Testis (tissue), 3 donors: ENCODE measurements around the gene MAGI2. TPM values are rescaled to one million over a fixed set of nuclear protein-coding genes. Genes with fewer than 3 reads are reported as not detected.
A peak's percentile ranks its signal among the peaks of the same experiment; 100 is the strongest.

Source experiments
- DNase-seq: peaks from one replicate; pipeline ENCODE4 v3.0.0-alpha.2; 2019
- H3K27ac ChIP-seq, 2 donors: fragments of 200-600 bp; sonication (generic); one replicate each; pipeline ENCODE4 v1.5.1; 2019
- H3K27me3 ChIP-seq: fragments of 200-600 bp; sonication (generic); one replicate; pipeline ENCODE4 v1.5.1; 2019
- H3K36me3 ChIP-seq: fragments of 200-600 bp; sonication (generic); one replicate; pipeline ENCODE4 v1.5.1; 2017; ENCODE audit warnings: low read depth; ENCODE audit errors: missing control alignments
- H3K4me1 ChIP-seq: fragments of 200-600 bp; sonication (generic); one replicate; pipeline ENCODE4 v1.5.1; 2019
- H3K4me3 ChIP-seq, 2 donors: fragments of 200-600 bp; sonication (generic); one replicate each; pipeline ENCODE4 v1.5.1; 2017 to 2019
- H3K9me3 ChIP-seq: fragments of 200-600 bp; sonication (generic); one replicate; pipeline ENCODE4 v1.5.1; 2017
- POLR2A ChIP-seq: fragments of 450-650 bp; IDR thresholded peaks from one replicate; pipeline ENCODE4 v1.6.1; 2017; ENCODE audit warnings: antibody characterized with exemption, mild to moderate bottlenecking, moderate library complexity
- WGBS, 2 donors: methylation state at CpG; one replicate each; pipeline ENCODE4 v1.1.5; 2018; 5-methylcytosine and 5-hydroxymethylcytosine counted together
- intact Hi-C: fragments of 100-400 bp; cut with DNase I; formaldehyde crosslinking; loops from one replicate; pipeline ENCODE4 v1.15.1; 2023; ENCODE audit warnings: low total_unique reads
- polyA plus RNA-seq: library from polyadenylated mRNA; stranded (reverse); fragments of 350-450 nt; fragmentation: Illumina TruSeq; extraction: RNeasy Lipid Tissue Mini Kit (QIAGEN cat#74804); gene quantifications from one replicate; pipeline ENCODE4 v1.2.3, GENCODE V29; 2014; ENCODE audit warnings: low read depth, low replicate concordance; ENCODE audit not compliant: insufficient read depth
- total RNA-seq, 2 donors: library from RNA; depleted of rRNA; stranded (reverse); fragments of >200 nt; gene quantifications; one replicate each; pipeline ENCODE4 v1.2.3, GENCODE V29; 2016
- TF ChIP-seq, protein P1 (sequence below), 3 experiments: fragments of 450-650 bp in 2 of 3; fragments of 200-600 bp in 1 of 3; sonication (generic) in 1 of 3; IDR thresholded peaks; one replicate each; pipeline ENCODE4 v1.5.1; 2016 to 2019; ENCODE audit warnings: antibody characterized with exemption in 3 of 3, mild to moderate bottlenecking in 2 of 3, moderate library complexity in 1 of 3

MAGI2 gene
- total and polyA plus RNA-seq, 3 donors from 2014 or later: 11.2 to 13.1 (median 12.4) TPM

DNA sequence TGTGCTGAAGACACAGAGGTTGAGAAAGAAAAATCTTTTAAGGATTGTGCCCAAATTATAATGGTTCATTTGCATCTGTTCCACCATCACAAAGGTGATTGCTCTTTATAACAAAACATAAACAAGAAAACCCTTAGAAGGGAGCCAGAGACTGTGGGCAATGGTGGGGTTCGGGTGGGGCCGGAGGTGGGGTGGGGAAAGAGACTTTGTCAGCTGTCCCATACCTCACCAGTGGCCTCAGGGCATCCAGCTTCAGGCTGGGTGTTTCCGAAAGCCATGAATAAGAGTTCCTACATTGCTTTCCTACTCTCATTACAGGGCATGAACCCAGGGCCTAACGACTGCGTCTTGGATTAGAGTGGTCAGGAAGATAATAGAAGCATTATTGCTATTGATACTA lies 1427.0 kb downstream of the MAGI2 start:
- Histone ChIP-seq H3K27me3 (no peaks in the 10 kb centered on the region), H3K4me1 (no peaks in the 10 kb centered on the region), H3K9me3 (no peaks in the 10 kb centered on the region), H3K4me3 (no peak overlapping the region), H3K36me3 (no peaks in the 10 kb centered on the region), H3K27ac (no peak overlapping the region)
- no peak for DNase-seq
- TF ChIP-seq POLR2A: no peak
- TF ChIP-seq, protein P1, sequence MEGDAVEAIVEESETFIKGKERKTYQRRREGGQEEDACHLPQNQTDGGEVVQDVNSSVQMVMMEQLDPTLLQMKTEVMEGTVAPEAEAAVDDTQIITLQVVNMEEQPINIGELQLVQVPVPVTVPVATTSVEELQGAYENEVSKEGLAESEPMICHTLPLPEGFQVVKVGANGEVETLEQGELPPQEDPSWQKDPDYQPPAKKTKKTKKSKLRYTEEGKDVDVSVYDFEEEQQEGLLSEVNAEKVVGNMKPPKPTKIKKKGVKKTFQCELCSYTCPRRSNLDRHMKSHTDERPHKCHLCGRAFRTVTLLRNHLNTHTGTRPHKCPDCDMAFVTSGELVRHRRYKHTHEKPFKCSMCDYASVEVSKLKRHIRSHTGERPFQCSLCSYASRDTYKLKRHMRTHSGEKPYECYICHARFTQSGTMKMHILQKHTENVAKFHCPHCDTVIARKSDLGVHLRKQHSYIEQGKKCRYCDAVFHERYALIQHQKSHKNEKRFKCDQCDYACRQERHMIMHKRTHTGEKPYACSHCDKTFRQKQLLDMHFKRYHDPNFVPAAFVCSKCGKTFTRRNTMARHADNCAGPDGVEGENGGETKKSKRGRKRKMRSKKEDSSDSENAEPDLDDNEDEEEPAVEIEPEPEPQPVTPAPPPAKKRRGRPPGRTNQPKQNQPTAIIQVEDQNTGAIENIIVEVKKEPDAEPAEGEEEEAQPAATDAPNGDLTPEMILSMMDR (IDR thresholded peaks at IDR 0.05): no peak
- WGBS, 2 donors: 91 to 96% methylated on average over 5 of the region's 5 CpGs
- intact Hi-C loops: no loop called here

GRCh38 chr7:78024591-78024990 lies 1428.9 kb downstream of the MAGI2 start:
- H3K4me3 ChIP-seq: no peak overlapping the region
- intact Hi-C loops: no loop called here
- WGBS, 2 donors: 82 to 88% methylated on average over 2 of the region's 2 CpGs
- H3K27me3 ChIP-seq: no peaks in the 10 kb centered on the region
- H3K36me3 ChIP-seq: no peaks in the 10 kb centered on the region
- H3K9me3 ChIP-seq: no peaks in the 10 kb centered on the region
- no peak for DNase-seq
- peaks cover 3% of the 10 kb centered on the region for H3K4me1 ChIP-seq
- TF ChIP-seq POLR2A: no peak
- TF ChIP-seq, protein P1 (IDR thresholded peaks at IDR 0.05): no peak
- H3K27ac ChIP-seq: no peak overlapping the region

- 80 to 85% methylated on average over 4 of the region's 4 CpGs for WGBS, 2 donors
- no peak overlapping the region for H3K27ac ChIP-seq
- H3K9me3 ChIP-seq: no peaks in the 10 kb centered on the region
- H3K4me3 ChIP-seq: no peak overlapping the region
- H3K4me1 ChIP-seq: peaks cover 8% of the 10 kb centered on the region
- H3K36me3 ChIP-seq: no peaks in the 10 kb centered on the region
- intact Hi-C loops: no loop called here
- no peak for DNase-seq
- no peak for TF ChIP-seq POLR2A
- TF ChIP-seq, protein P1 (IDR thresholded peaks at IDR 0.05): no peak
- H3K27me3 ChIP-seq: no peaks in the 10 kb centered on the region
Measured at GRCh38 chr7:78023191-78023590, 1430.3 kb downstream of the MAGI2 start.

DNA sequence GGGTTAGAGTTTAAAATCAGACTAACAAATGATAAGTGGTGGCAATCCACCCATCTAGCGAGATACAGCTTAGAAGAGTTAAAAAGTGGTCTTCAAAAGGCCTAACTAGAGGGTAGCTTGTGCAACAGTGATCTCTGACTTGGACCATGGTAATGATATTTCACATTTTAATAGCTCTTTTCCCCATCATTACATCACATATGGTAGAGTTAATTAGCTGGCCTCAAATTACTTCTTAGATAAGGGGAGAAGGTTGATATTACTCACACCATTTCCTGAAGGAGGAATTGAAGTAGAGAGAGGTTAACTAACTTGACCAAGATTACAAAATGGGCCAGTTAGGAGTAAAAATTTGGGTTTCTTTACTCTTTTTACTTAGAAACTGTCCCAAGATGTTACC lies 1431.3 kb downstream of the MAGI2 start:
- WGBS, 2 donors: 95 to 97% methylated on average over 1 of the region's 1 CpG
- H3K9me3 ChIP-seq: no peaks in the 10 kb centered on the region
- intact Hi-C loops: no loop called here
- H3K4me3 ChIP-seq: no peak overlapping the region
- TF ChIP-seq, protein P1 (IDR thresholded peaks at IDR 0.05): no peak
- no peak for TF ChIP-seq POLR2A
- H3K36me3 ChIP-seq: no peaks in the 10 kb centered on the region
- H3K27ac ChIP-seq: no peak overlapping the region
- DNase-seq: no peak
- H3K4me1 ChIP-seq: peaks cover 8% of the 10 kb centered on the region
- H3K27me3 ChIP-seq: no peaks in the 10 kb centered on the region

DNA sequence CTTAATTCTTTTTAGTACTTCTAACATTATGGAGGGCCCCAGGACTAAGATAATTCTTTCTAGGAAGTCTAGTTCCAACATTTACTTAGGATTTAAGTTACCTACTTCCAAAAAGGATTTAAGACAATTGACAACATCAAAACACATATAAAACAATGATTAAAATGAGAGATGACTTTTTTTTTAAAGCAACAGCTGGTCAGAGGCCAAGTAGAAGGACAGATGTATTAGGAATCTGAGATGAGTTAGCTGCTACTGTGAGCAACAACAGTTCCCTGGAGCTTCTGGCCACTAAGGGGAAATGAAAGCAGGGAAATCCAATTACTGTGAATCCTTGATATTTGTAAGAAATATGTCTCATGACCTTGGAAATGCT lies 1432.6 kb downstream of the MAGI2 start:
- no peaks in the 10 kb centered on the region for H3K9me3 ChIP-seq
- H3K4me1 ChIP-seq: peaks cover 8% of the 10 kb centered on the region
- no peak overlapping the region for H3K4me3 ChIP-seq
- no peaks in the 10 kb centered on the region for H3K36me3 ChIP-seq
- TF ChIP-seq POLR2A: no peak
- TF ChIP-seq, protein P1 (IDR thresholded peaks at IDR 0.05): peak in 1 of 3 experiments; percentile 5
- no peak overlapping the region for H3K27ac ChIP-seq
- H3K27me3 ChIP-seq: no peaks in the 10 kb centered on the region
- no peak for DNase-seq
- intact Hi-C loops: no loop called here
